OCI-LY1 (cell line): ENCODE results near the gene DCDC1.

Experiments
- CTCF ChIP-seq: fragments of 200-600 bp; sonication (generic), shearing (Covaris generic); IDR thresholded peaks from 2 replicates; pipeline ENCODE4 v1.5.1; 2017; ENCODE audit warnings: mild to moderate bottlenecking, antibody characterized with exemption, low read length, moderate library complexity, mixed read lengths
- EZH2 ChIP-seq: fragments of 200-600 bp; sonication (generic), shearing (Covaris generic); IDR thresholded peaks from 2 replicates; pipeline ENCODE4 v1.8.0; 2017; ENCODE audit warnings: borderline replicate concordance, mixed run types, mild to moderate bottlenecking, antibody characterized with exemption, low read length, moderate library complexity, mixed read lengths

DNA sequence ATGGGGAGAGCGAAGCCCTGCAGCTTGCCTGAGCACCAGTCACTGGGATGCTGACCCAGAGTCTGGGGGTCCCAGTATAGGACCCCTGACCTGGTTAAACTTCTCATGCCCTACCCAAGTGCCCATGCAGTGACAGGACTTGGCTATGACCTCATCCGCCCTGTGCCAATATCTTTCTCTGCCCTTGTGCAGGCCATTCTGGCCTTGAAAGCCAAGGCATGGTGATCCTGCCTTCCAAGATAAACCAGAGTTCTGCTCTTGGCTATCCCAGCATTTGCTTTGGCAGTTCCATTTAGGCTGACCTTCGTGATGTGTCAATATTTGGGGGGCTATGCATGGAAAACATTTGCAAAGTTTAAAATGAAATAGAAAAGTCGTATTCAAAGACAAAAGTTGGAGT, 542.6 kb downstream of the DCDC1 start:
- TF ChIP-seq CTCF (no peak), EZH2 (no peak)
